ENCODE data around the gene DOK5.
"Not testable (repeated sequence)": the region's sequence is repeated elsewhere in the genome, so short reads cannot be mapped to it uniquely, and the experiment has no call there.

Gene DOK5

GRCh38 chr20:54475334-54476168, at the start of gene DOK5:
Gene DOK5 (plus strand): TSS chr20:54475593. CDS start chr20:54475947, 354 bp downstream.
- H3K4me1 ChIP-seq (ENCODE audit: control insufficient read depth in 1 of 2, insufficient read depth in 2 of 2, low read length in 2 of 2), result peaks cover 0 to 11% of the 10 kb centered on the region in 2 donors
- H3K27me3 ChIP-seq (ENCODE audit: low read depth, low read length), result peaks cover 4% of the 10 kb centered on the region
- no peaks in the 10 kb centered on the region for H3K36me3 ChIP-seq (ENCODE audit: control insufficient read depth in 1 of 2, insufficient read depth in 2 of 2, low read length in 2 of 2)
- H3K27ac ChIP-seq (ENCODE audit: low read length), result no peak within 1 kb of the TSS
- H3K4me3 ChIP-seq (ENCODE audit: low read depth in 1 of 2, low read length in 2 of 2), result peak within 1 kb of the TSS; percentile 65 to 86
- no peaks in the 10 kb centered on the region for H3K9me3 ChIP-seq (ENCODE audit: control insufficient read depth in 1 of 2, low read length in 2 of 2)

- Histone ChIP-seq H3K36me3 (ENCODE audit: control insufficient read depth in 1 of 2, insufficient read depth in 2 of 2, low read length in 2 of 2) (no peaks in the 10 kb centered on the region), H3K4me1 (ENCODE audit: control insufficient read depth in 1 of 2, insufficient read depth in 2 of 2, low read length in 2 of 2) (no peaks in the 10 kb centered on the region), H3K9me3 (ENCODE audit: control insufficient read depth in 1 of 2, low read length in 2 of 2) (no peaks in the 10 kb centered on the region), H3K27ac (ENCODE audit: low read length) (no peak overlapping the region), H3K4me3 (ENCODE audit: low read depth in 1 of 2, low read length in 2 of 2) (no peak overlapping the region), H3K27me3 (ENCODE audit: low read depth, low read length) (no peaks in the 10 kb centered on the region)
These were observed 46.0 kb upstream of the DOK5 start for GRCh38 chr20:54429364-54429763.

DNA sequence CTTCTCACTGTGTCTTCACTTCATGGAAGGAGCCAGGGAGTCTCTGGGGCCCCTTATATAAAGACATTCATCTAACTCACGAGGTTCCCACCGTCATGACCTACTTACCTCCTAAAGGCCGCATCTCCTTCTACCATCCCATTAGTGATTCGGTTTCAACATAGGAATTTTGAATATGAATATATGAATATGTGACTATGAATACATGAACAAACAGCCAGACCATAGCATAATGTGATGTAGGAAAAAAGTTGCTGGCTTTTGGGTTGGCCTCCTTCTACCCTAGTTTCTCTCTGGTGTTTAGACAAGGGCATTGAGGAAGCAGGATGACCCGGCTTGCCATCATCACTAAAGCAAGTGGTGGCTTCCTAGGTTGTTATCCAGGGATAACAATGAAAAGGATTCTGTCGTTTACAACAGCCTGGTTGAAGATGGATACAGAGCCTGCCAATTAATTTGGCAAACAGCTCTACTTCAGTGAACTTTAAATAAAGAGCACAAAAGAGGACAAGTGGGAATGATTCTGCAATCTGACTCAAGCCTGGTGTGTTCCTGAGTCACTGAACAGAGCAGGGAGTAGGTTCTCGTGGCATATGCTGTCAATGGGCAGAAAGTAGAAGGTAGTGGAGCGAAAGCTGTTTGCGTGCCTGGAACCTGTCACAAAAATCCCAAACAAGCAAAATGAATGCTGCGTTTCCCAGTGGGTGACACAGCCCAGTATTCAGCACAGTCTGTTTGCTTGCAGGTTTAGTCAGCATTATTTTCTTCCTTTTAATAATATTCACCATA, 44.0 kb upstream of the DOK5 start:
- Histone ChIP-seq H3K9me3 (ENCODE audit: control insufficient read depth in 1 of 2, low read length in 2 of 2) (no peaks in the 10 kb centered on the region), H3K36me3 (ENCODE audit: control insufficient read depth in 1 of 2, insufficient read depth in 2 of 2, low read length in 2 of 2) (no peaks in the 10 kb centered on the region), H3K27ac (ENCODE audit: low read length) (no peak overlapping the region), H3K27me3 (ENCODE audit: low read depth, low read length) (no peaks in the 10 kb centered on the region), H3K4me3 (ENCODE audit: low read depth in 1 of 2, low read length in 2 of 2) (no peak overlapping the region), H3K4me1 (ENCODE audit: control insufficient read depth in 1 of 2, insufficient read depth in 2 of 2, low read length in 2 of 2) (no peaks in the 10 kb centered on the region)

GRCh38 chr20:54432966-54433365, 42.4 kb upstream of the DOK5 start:
- Histone ChIP-seq H3K27ac (ENCODE audit: low read length) (no peak overlapping the region), H3K27me3 (ENCODE audit: low read depth, low read length) (no peaks in the 10 kb centered on the region)

DNA sequence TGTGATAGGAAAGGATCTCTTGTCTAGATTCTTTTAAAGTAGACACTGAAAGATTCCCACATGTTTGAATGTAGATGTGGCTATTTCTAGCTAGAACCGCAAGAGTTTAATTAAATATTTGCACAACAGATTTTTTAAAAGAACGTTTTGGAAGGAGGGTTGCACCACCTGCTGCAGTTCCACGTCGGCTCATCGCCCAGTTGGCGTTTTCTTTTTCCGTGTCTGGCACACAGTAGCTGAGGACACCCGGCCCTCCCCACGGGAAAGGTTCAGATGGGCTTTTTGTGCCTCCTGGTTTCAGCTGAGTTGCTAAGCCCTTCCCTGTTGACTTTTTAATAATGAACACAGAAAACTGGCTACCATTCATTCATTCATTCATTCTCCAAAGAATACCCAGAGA, 41.8 kb upstream of the DOK5 start:
- no peaks in the 10 kb centered on the region for H3K9me3 ChIP-seq (ENCODE audit: control insufficient read depth in 1 of 2, low read length in 2 of 2)
- H3K4me1 ChIP-seq (ENCODE audit: control insufficient read depth in 1 of 2, insufficient read depth in 2 of 2, low read length in 2 of 2), result no peaks in the 10 kb centered on the region
- H3K36me3 ChIP-seq (ENCODE audit: control insufficient read depth in 1 of 2, insufficient read depth in 2 of 2, low read length in 2 of 2), result no peaks in the 10 kb centered on the region
- no peak overlapping the region for H3K4me3 ChIP-seq (ENCODE audit: low read depth in 1 of 2, low read length in 2 of 2)
- no peaks in the 10 kb centered on the region for H3K27me3 ChIP-seq (ENCODE audit: low read depth, low read length)
- H3K27ac ChIP-seq (ENCODE audit: low read length), result no peak overlapping the region

More at GRCh38 chr20:54432966-54433365, 42.4 kb upstream of the DOK5 start:
- Histone ChIP-seq H3K9me3 (ENCODE audit: control insufficient read depth in 1 of 2, low read length in 2 of 2) (no peaks in the 10 kb centered on the region), H3K4me3 (ENCODE audit: low read depth in 1 of 2, low read length in 2 of 2) (no peak overlapping the region), H3K4me1 (ENCODE audit: control insufficient read depth in 1 of 2, insufficient read depth in 2 of 2, low read length in 2 of 2) (no peaks in the 10 kb centered on the region), H3K36me3 (ENCODE audit: control insufficient read depth in 1 of 2, insufficient read depth in 2 of 2, low read length in 2 of 2) (no peaks in the 10 kb centered on the region)

DNA sequence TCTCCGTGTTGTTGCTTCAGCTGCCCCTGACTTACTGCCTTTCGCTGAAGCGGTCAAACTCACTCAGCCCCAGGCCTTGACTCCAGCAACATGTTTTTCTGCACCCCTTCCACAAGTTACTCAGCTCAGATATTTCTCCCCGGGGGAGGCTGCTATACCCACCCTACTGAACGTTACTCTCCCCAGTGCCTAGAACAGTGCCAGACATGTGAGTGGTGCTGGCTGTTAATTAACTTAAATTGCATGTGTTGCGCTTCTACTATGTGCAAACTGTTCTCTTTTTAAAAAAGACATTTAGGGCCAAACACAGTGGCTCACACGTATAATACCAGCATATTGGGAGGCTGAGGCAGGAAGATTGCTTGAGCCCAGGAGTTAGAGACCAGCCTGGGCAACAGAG, 41.2 kb upstream of the DOK5 start:
- Histone ChIP-seq H3K27ac (ENCODE audit: low read length) (no peak overlapping the region), H3K27me3 (ENCODE audit: low read depth, low read length) (no peaks in the 10 kb centered on the region), H3K4me3 (ENCODE audit: low read depth in 1 of 2, low read length in 2 of 2) (no peak overlapping the region), H3K9me3 (ENCODE audit: control insufficient read depth in 1 of 2, low read length in 2 of 2) (no peaks in the 10 kb centered on the region), H3K4me1 (ENCODE audit: control insufficient read depth in 1 of 2, insufficient read depth in 2 of 2, low read length in 2 of 2) (no peaks in the 10 kb centered on the region), H3K36me3 (ENCODE audit: control insufficient read depth in 1 of 2, insufficient read depth in 2 of 2, low read length in 2 of 2) (no peaks in the 10 kb centered on the region)

DNA sequence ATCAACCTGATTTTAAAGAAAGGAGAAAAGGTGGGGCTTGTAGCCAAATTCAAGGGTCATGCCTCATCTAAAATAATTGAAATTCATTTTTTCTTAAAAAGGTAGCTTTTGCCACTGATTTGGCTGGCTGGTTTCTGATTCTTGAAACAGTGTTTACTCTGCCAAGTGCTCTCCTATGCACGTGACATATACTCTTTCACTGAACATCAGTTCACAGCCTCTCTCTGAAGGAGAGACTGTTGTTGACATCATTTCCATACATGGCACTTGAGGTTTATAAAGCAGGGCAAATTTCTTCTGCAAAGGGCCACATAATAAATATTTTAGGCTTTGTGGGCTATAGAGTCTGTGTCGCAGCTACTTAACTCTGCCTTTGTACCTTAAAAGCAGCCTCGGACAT, 40.4 kb upstream of the DOK5 start:
- no peaks in the 10 kb centered on the region for H3K4me1 ChIP-seq (ENCODE audit: control insufficient read depth in 1 of 2, insufficient read depth in 2 of 2, low read length in 2 of 2)
- no peaks in the 10 kb centered on the region for H3K9me3 ChIP-seq (ENCODE audit: control insufficient read depth in 1 of 2, low read length in 2 of 2)
- H3K36me3 ChIP-seq (ENCODE audit: control insufficient read depth in 1 of 2, insufficient read depth in 2 of 2, low read length in 2 of 2), result no peaks in the 10 kb centered on the region
- no peaks in the 10 kb centered on the region for H3K27me3 ChIP-seq (ENCODE audit: low read depth, low read length)
- no peak overlapping the region for H3K27ac ChIP-seq (ENCODE audit: low read length)
- H3K4me3 ChIP-seq (ENCODE audit: low read depth in 1 of 2, low read length in 2 of 2), result no peak overlapping the region

GRCh38 chr20:54436410-54436809, 39.0 kb upstream of the DOK5 start:
- H3K27me3 ChIP-seq (ENCODE audit: low read depth, low read length); H3K4me1 ChIP-seq (ENCODE audit: control insufficient read depth in 1 of 2, insufficient read depth in 2 of 2, low read length in 2 of 2): not testable (repeated sequence)

GRCh38 chr20:54438166-54438565, 37.2 kb upstream of the DOK5 start:
- no peaks in the 10 kb centered on the region for H3K36me3 ChIP-seq (ENCODE audit: control insufficient read depth in 1 of 2, insufficient read depth in 2 of 2, low read length in 2 of 2)
- H3K27me3 ChIP-seq (ENCODE audit: low read depth, low read length), result no peaks in the 10 kb centered on the region
- H3K4me3 ChIP-seq (ENCODE audit: low read depth in 1 of 2, low read length in 2 of 2), result no peak overlapping the region
- no peaks in the 10 kb centered on the region for H3K4me1 ChIP-seq (ENCODE audit: control insufficient read depth in 1 of 2, insufficient read depth in 2 of 2, low read length in 2 of 2)
- no peak overlapping the region for H3K27ac ChIP-seq (ENCODE audit: low read length)
- no peaks in the 10 kb centered on the region for H3K9me3 ChIP-seq (ENCODE audit: control insufficient read depth in 1 of 2, low read length in 2 of 2)

More at GRCh38 chr20:54436410-54436809, 39.0 kb upstream of the DOK5 start:
- not testable (repeated sequence) for H3K27ac ChIP-seq (ENCODE audit: low read length); H3K9me3 ChIP-seq (ENCODE audit: control insufficient read depth in 1 of 2, low read length in 2 of 2); H3K4me3 ChIP-seq (ENCODE audit: low read depth in 1 of 2, low read length in 2 of 2); H3K36me3 ChIP-seq (ENCODE audit: control insufficient read depth in 1 of 2, insufficient read depth in 2 of 2, low read length in 2 of 2)

GRCh38 chr20:54450207-54450606, 25.2 kb upstream of the DOK5 start:
- Histone ChIP-seq H3K27me3 (ENCODE audit: low read depth, low read length) (no peaks in the 10 kb centered on the region), H3K27ac (ENCODE audit: low read length) (no peak overlapping the region), H3K4me1 (ENCODE audit: control insufficient read depth in 1 of 2, insufficient read depth in 2 of 2, low read length in 2 of 2) (no peaks in the 10 kb centered on the region), H3K36me3 (ENCODE audit: control insufficient read depth in 1 of 2, insufficient read depth in 2 of 2, low read length in 2 of 2) (no peaks in the 10 kb centered on the region), H3K9me3 (ENCODE audit: control insufficient read depth in 1 of 2, low read length in 2 of 2) (peaks cover 0 to 6% of the 10 kb centered on the region in 2 donors), H3K4me3 (ENCODE audit: low read depth in 1 of 2, low read length in 2 of 2) (no peak overlapping the region)

DNA sequence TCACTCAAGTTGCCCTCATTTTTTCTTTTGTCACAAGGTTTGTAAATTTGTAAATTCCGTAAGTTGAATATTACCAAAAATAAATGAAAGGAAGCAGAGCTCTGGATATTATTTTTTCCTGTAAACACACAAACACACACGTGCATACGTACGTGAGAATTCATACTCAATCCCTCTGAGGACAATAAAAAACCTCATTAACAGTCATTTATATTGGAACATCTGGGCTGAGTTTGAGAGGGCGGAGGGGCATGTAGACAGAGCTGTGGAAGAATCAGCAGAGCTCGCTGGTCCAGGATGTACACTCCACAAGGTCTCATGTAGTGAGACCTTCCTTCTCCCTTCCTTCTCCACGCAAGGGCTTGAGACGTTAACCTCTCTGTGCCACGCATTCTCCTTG, 24.2 kb upstream of the DOK5 start:
- no peak overlapping the region for H3K4me3 ChIP-seq (ENCODE audit: low read depth in 1 of 2, low read length in 2 of 2)
- H3K4me1 ChIP-seq (ENCODE audit: control insufficient read depth in 1 of 2, insufficient read depth in 2 of 2, low read length in 2 of 2), result no peaks in the 10 kb centered on the region
- peaks cover 0 to 6% of the 10 kb centered on the region in 2 donors for H3K9me3 ChIP-seq (ENCODE audit: control insufficient read depth in 1 of 2, low read length in 2 of 2)
- no peaks in the 10 kb centered on the region for H3K36me3 ChIP-seq (ENCODE audit: control insufficient read depth in 1 of 2, insufficient read depth in 2 of 2, low read length in 2 of 2)
- no peaks in the 10 kb centered on the region for H3K27me3 ChIP-seq (ENCODE audit: low read depth, low read length)
- no peak overlapping the region for H3K27ac ChIP-seq (ENCODE audit: low read length)
